Upper lobe of left lung (tissue), 4 donors: Measurements from ENCODE around the gene CLCNKB.

ENCODE experiments used
- CTCF ChIP-seq, 6 experiments: fragments of 450-650 bp in 4 of 6; fragments of 200-600 bp in 2 of 6; sonication (generic) in 2 of 6; IDR thresholded peaks; one replicate each; pipeline ENCODE4 v1.5.1; 2016 to 2019; ENCODE audit warnings: antibody characterized with exemption in 6 of 6
- POLR2A ChIP-seq, 4 donors: fragments of 450-650 bp; IDR thresholded peaks; one replicate each; pipeline ENCODE4 v1.5.1; 2016 to 2017; ENCODE audit warnings: antibody characterized with exemption in 4 of 4, mild to moderate bottlenecking in 2 of 4

GRCh38 chr1:16077406-16078245 is 34.0 kb downstream of the CLCNKB start:
- no peak for TF ChIP-seq POLR2A (IDR thresholded peaks at IDR 0.05)
- no peak for TF ChIP-seq CTCF (IDR thresholded peaks at IDR 0.05)
